HG03108 (cell line): ENCODE results near the gene SFT2D1.

Experiments
- ATAC-seq: cut with Tn5 transposase; IDR thresholded peaks from one replicate; pipeline ENCODE4 v1.9.1; 2021; ENCODE audit warnings: moderate library complexity; ENCODE audit not compliant: unreplicated experiment

The SFT2D1 gene

GRCh38 chr6:166279393-166279679, 63.0 kb downstream of the SFT2D1 start:
- no peak for ATAC-seq

GRCh38 chr6:166278579-166279392, 63.6 kb downstream of the SFT2D1 start:
- no peak for ATAC-seq

- ATAC-seq, result no peak
Observed at GRCh38 chr6:166277892-166278578, 64.3 kb downstream of the SFT2D1 start.

GRCh38 chr6:166277018-166277417, 65.3 kb downstream of the SFT2D1 start:
- ATAC-seq, result no peak

- ATAC-seq, result peak; percentile 77
Observed at GRCh38 chr6:166275714-166276166, 66.6 kb downstream of the SFT2D1 start.

- ATAC-seq, result no peak
Observed at GRCh38 chr6:166274739-166275370, 67.5 kb downstream of the SFT2D1 start.

- no peak for ATAC-seq
Observed at GRCh38 chr6:166274163-166274562, 68.2 kb downstream of the SFT2D1 start.

- no peak for ATAC-seq
Observed at GRCh38 chr6:166271376-166271765, 71.0 kb downstream of the SFT2D1 start.

- no peak for ATAC-seq
Observed at GRCh38 chr6:166270706-166271375, 71.5 kb downstream of the SFT2D1 start.
